Measurements from ENCODE around the gene XYLT1. TPM values are rescaled to one million over a fixed set of nuclear protein-coding genes. Genes with fewer than 3 reads are reported as not detected.

Gene XYLT1
- total and polyA plus RNA-seq, 2 of the 4 experiments (the other 2 are of a cell fraction): 9.0 to 12.7 TPM

DNA sequence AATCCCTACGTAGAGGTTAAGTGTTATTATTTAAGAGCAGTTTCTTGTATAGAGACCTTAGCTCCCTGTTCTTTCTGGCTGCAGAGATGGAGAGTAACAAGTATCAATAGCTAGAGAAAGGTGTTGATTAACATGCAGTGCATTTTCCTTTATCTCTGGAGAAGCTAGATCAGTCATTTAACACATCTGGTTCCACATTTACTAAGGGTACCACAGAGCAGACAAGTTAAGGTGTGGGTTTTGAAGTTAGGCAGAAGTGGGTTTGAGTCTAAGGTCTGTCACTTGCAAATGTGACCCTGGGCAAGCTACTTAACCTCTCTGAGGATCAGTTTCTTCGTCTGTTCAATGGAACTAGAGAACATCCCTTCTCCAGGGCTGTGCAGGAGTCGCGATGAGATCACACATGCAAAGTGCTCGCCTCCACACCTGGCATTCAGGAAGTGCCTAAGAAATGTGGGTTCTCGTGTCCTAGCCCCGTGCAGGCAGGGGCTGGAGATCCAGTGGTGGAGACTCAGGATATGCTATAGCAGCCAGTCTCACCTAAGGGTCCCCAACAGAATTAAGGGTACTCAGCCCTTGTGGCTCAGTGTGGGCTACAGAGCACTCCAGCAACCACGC, 224.4 kb downstream of the XYLT1 start:
- no peak overlapping the region for H2AFZ ChIP-seq (replicated peaks; ENCODE audit: low read length, poor library complexity)
- no peak overlapping the region for H2AK9ac ChIP-seq (replicated peaks; ENCODE audit: low read depth, low read length, poor library complexity)
- no peak overlapping the region for H3K4me2 ChIP-seq (ENCODE audit: low read depth, low read length)
- POLR2A ChIA-PET (ENCODE audit: unreplicated experiment): no interaction called here
- peaks cover 3% of the 10 kb centered on the region; the same call in 1 of the 2 replicates for H3K9me1 ChIP-seq (ENCODE audit: insufficient read depth, low read length)
- H3K27ac ChIP-seq (ENCODE audit: insufficient read depth, low read length): no peak overlapping the region
- no peak overlapping the region for H3K18ac ChIP-seq (ENCODE audit: low read depth, low read length)
- H2BK20ac ChIP-seq (ENCODE audit: low read depth, low read length): no peak overlapping the region
- no peaks in the 10 kb centered on the region for H3K27me3 ChIP-seq (ENCODE audit: control insufficient read depth, insufficient read depth, low read length)
- CTCF ChIA-PET: no interaction called here
- H4K20me1 ChIP-seq (ENCODE audit: insufficient read depth, low read length): no peaks in the 10 kb centered on the region; the same call in 1 of the 2 replicates
- dilution Hi-C loops (cut with HindIII; ENCODE audit: low sequenced_read_pairs, unreplicated experiment): no loop called here
- no peak overlapping the region for H2BK120ac ChIP-seq (ENCODE audit: low read depth, low read length)
- no peak overlapping the region for H4K91ac ChIP-seq (ENCODE audit: insufficient read depth, low read depth, low read length)
- no peak overlapping the region for H4K8ac ChIP-seq (ENCODE audit: low read depth in 2 of 2, low read length in 2 of 2)
- DNase-seq (no peak), ATAC-seq (ENCODE audit: low read depth) (no peak)
- no peak overlapping the region for H3K14ac ChIP-seq (replicated peaks; ENCODE audit: low read depth, low read length)
- no peaks in the 10 kb centered on the region for H3K4me1 ChIP-seq (ENCODE audit: control insufficient read depth, insufficient read depth, low read length)
- in situ Hi-C loops (cut with MboI; ENCODE audit: low sequenced_read_pairs): no loop called here
- H3K56ac ChIP-seq (ENCODE audit: extremely low read depth, insufficient read depth, low read length): no peak overlapping the region
- no TSS peak for BruUV-seq (replicated peaks)
- intact Hi-C loops (cut with micrococcal nuclease): no loop called here
- H2BK5ac ChIP-seq (ENCODE audit: low read depth, low read length, poor library complexity, severe bottlenecking): no peak overlapping the region
- no peaks in the 10 kb centered on the region for H3K36me3 ChIP-seq (ENCODE audit: control insufficient read depth, insufficient read depth, low read length)
- H3K23ac ChIP-seq (ENCODE audit: low read depth, low read length): no peak overlapping the region
- H3K4ac ChIP-seq (ENCODE audit: low read depth, low read length): no peak overlapping the region
- WGBS, 2 experiments (ENCODE audit: extremely low coverage in 2 of 2, insufficient read length in 1 of 2): 87% methylated on average over 2 of the region's 8 CpGs; no CpG with 5 or more reads in 1 of the 2 experiments
- H3K9me3 ChIP-seq (ENCODE audit: control insufficient read depth, insufficient read depth, low read length): no peaks in the 10 kb centered on the region
- H3K9ac ChIP-seq (ENCODE audit: low read depth, low read length): no peak overlapping the region
- peaks cover 0 to 12% of the 10 kb centered on the region in 2 experiments; a peak in 2 of 4 replicates for H3K79me1 ChIP-seq (ENCODE audit: low read depth in 1 of 2, low read length in 2 of 2)
- no peak for TF ChIP-seq MXI1 (IDR thresholded peaks at IDR 0.05; ENCODE audit: borderline replicate concordance, low read depth, low read length)
- TF ChIP-seq MAFK (IDR thresholded peaks at IDR 0.05; ENCODE audit: low read depth, low read length): no peak
- TF ChIP-seq, protein P1, sequence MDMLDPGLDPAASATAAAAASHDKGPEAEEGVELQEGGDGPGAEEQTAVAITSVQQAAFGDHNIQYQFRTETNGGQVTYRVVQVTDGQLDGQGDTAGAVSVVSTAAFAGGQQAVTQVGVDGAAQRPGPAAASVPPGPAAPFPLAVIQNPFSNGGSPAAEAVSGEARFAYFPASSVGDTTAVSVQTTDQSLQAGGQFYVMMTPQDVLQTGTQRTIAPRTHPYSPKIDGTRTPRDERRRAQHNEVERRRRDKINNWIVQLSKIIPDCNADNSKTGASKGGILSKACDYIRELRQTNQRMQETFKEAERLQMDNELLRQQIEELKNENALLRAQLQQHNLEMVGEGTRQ (IDR thresholded peaks at IDR 0.05; ENCODE audit: low read depth, low read length): no peak
- TF ChIP-seq RFX5 (IDR thresholded peaks at IDR 0.05; ENCODE audit: low read depth, low read length): no peak
- TF ChIP-seq CHD1 (IDR thresholded peaks at IDR 0.05; ENCODE audit: low read depth, low read length): no peak
- no peak for TF ChIP-seq RCOR1 (IDR thresholded peaks at IDR 0.05; ENCODE audit: insufficient replicate concordance, low read length)
- TF ChIP-seq, protein P2, sequence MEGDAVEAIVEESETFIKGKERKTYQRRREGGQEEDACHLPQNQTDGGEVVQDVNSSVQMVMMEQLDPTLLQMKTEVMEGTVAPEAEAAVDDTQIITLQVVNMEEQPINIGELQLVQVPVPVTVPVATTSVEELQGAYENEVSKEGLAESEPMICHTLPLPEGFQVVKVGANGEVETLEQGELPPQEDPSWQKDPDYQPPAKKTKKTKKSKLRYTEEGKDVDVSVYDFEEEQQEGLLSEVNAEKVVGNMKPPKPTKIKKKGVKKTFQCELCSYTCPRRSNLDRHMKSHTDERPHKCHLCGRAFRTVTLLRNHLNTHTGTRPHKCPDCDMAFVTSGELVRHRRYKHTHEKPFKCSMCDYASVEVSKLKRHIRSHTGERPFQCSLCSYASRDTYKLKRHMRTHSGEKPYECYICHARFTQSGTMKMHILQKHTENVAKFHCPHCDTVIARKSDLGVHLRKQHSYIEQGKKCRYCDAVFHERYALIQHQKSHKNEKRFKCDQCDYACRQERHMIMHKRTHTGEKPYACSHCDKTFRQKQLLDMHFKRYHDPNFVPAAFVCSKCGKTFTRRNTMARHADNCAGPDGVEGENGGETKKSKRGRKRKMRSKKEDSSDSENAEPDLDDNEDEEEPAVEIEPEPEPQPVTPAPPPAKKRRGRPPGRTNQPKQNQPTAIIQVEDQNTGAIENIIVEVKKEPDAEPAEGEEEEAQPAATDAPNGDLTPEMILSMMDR (conservative IDR thresholded peaks at IDR 0.05; ENCODE audit: low read depth, low read length): no peak
- no peak for TF ChIP-seq FOS (IDR thresholded peaks at IDR 0.05; ENCODE audit: low read depth, low read length)
- TF ChIP-seq NFE2L2 (IDR thresholded peaks at IDR 0.05; ENCODE audit: low read depth, low read length): no peak
- TF ChIP-seq BHLHE40 (IDR thresholded peaks at IDR 0.05; ENCODE audit: low read depth, low read length): no peak
- no peak for TF ChIP-seq SMC3 (IDR thresholded peaks at IDR 0.05; ENCODE audit: low read depth, low read length)
- H2BK15ac ChIP-seq (ENCODE audit: low read depth, low read length): no peak overlapping the region
- H3K4me3 ChIP-seq (ENCODE audit: insufficient read depth, low read depth, low read length): no peak overlapping the region
- no peak overlapping the region for H2AK5ac ChIP-seq (ENCODE audit: low read depth, low read length)
- no peak overlapping the region for H4K5ac ChIP-seq (ENCODE audit: low read depth, low read length)
